Thyroid gland (tissue), 4 donors: ENCODE measurements around the gene TMF1. TPM values are rescaled to one million over a fixed set of nuclear protein-coding genes. Genes with fewer than 3 reads are reported as not detected.
A peak's percentile ranks its signal among the peaks of the same experiment; 100 is the strongest.

Source experiments
- DNase-seq, 2 donors: peaks; one replicate each; pipeline ENCODE4 v3.0.0-alpha.2; 2019
- H3K27ac ChIP-seq, 3 donors: fragments of 200-600 bp; sonication (generic); 1 replicate in 2 of 3; 2 replicates in 1 of 3; pipeline ENCODE4 v1.5.1; 2016 to 2019; ENCODE audit warnings: mild to moderate bottlenecking in 1 of 3, moderate library complexity in 1 of 3
- H3K27me3 ChIP-seq: fragments of 200-600 bp; sonication (generic); one replicate; pipeline ENCODE4 v1.5.1; 2019
- H3K36me3 ChIP-seq, 2 donors: fragments of 200-600 bp; sonication (generic); one replicate each; pipeline ENCODE4 v1.5.1; 2016 to 2019
- H3K4me1 ChIP-seq, 2 donors: fragments of 200-600 bp; sonication (generic); one replicate each; pipeline ENCODE4 v1.5.1; 2017 to 2019
- H3K4me3 ChIP-seq, 3 donors: fragments of 200-600 bp; sonication (generic); replicated peaks in 1 of 3; 1 replicate in 2 of 3; 2 replicates in 1 of 3; pipeline ENCODE4 v1.5.1; 2016; ENCODE audit warnings: mild to moderate bottlenecking in 1 of 3
- H3K9me3 ChIP-seq: fragments of 200-600 bp; sonication (generic); one replicate; pipeline ENCODE4 v1.5.1; 2017
- CTCF ChIP-seq, 6 experiments: fragments of 200-600 bp in 3 of 6; fragments of 450-650 bp in 3 of 6; sonication (generic) in 3 of 6; IDR thresholded peaks; one replicate each; pipeline ENCODE4 v1.5.1; 2016 to 2019; ENCODE audit warnings: antibody characterized with exemption in 6 of 6, mild to moderate bottlenecking in 2 of 6, inconsistent platforms in 1 of 6, moderate library complexity in 1 of 6
- POLR2A ChIP-seq, 2 donors: fragments of 450-650 bp; IDR thresholded peaks; one replicate each; pipeline ENCODE4 v1.6.1; 2017; ENCODE audit warnings: antibody characterized with exemption in 2 of 2, mild to moderate bottlenecking in 2 of 2, moderate library complexity in 1 of 2
- WGBS, 2 donors: methylation state at CpG; one replicate each; pipeline ENCODE4 v1.1.5; 2017; 5-methylcytosine and 5-hydroxymethylcytosine counted together
- intact Hi-C: fragments of 100-400 bp; cut with DNase I; formaldehyde crosslinking; loops from one replicate; pipeline ENCODE4 v1.15.1; 2023
- total RNA-seq, 4 donors: library from RNA; depleted of rRNA; stranded (reverse); fragments of >200 nt; gene quantifications; one replicate each; pipeline ENCODE4 v1.2.3, GENCODE V29; 2016

TMF1 gene
- total RNA-seq, 4 donors from 2014 or later, result 44.3 to 53.2 (median 50.3) TPM

- peaks cover 0 to 8% of the 10 kb centered on the region in 2 donors for H3K36me3 ChIP-seq
- no peaks in the 10 kb centered on the region for H3K27me3 ChIP-seq
- intact Hi-C loops, result no loop called here
- DNase-seq, result peak; percentile 90 to 91
- peak within 1 kb of the TSS; percentile 64 to 94 (median 80) for H3K4me3 ChIP-seq
- H3K27ac ChIP-seq, result peak within 1 kb of the TSS; percentile 95 to 99 (median 96)
- WGBS, 2 donors, result 0% methylated on average over 8 to 11 of the region's 96 CpGs
- H3K9me3 ChIP-seq, result no peaks in the 10 kb centered on the region
- peak in 1 of 2 donors; percentile 76 for TF ChIP-seq POLR2A (IDR thresholded peaks at IDR 0.05)
- peak in 5 of 6 experiments; percentile 8 to 64 (median 59) for TF ChIP-seq CTCF (IDR thresholded peaks at IDR 0.05)
- peaks cover 0 to 7% of the 10 kb centered on the region in 2 donors for H3K4me1 ChIP-seq
Observed at GRCh38 chr3:69013253-69014021, 38.7 kb downstream of the TMF1 start, which contains the start of gene EOGT. Gene EOGT (minus strand): TSS chr3:69013684. CDS start chr3:69009846, 3,838 bp downstream.

DNA sequence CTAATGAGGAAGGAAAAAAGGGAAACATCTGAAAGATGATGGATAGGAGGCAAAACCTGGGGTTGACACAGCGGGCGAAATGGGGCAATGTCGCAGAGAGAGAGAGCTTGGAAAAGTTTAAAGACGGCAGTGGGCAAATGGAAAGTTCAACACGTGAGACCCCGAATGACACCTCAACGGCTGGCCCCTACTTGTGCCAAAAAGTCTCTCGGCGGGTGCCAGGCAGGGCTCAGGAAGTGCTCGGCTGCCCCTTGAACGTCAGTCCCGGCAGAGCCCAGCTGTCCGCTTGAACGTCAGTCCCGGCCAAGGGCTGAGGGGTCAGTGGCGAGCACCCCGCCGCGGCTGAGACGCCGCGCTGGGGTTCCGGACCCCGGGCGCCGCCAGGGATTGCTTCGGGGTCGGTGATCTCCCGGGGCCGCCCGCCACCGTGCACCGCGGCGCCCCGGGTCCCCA, 39.3 kb downstream of the TMF1 start:
- H3K4me3 ChIP-seq, result peak overlapping the region; percentile 64 to 94 (median 80)
- peaks cover 0 to 7% of the 10 kb centered on the region in 2 donors for H3K4me1 ChIP-seq
- peak; percentile 56 to 61 for DNase-seq
- TF ChIP-seq CTCF (IDR thresholded peaks at IDR 0.05) (peak in 3 of 6 experiments; percentile 11 to 31 (median 25)), POLR2A (IDR thresholded peaks at IDR 0.05) (no peak)
- H3K27me3 ChIP-seq, result no peaks in the 10 kb centered on the region
- no peaks in the 10 kb centered on the region for H3K9me3 ChIP-seq
- intact Hi-C loops, result no loop called here
- peaks cover 0 to 8% of the 10 kb centered on the region in 2 donors for H3K36me3 ChIP-seq
- 8 to 11% methylated on average over 16 to 24 of the region's 36 CpGs for WGBS, 2 donors
- peak overlapping the region; percentile 95 to 99 (median 96) for H3K27ac ChIP-seq

DNA sequence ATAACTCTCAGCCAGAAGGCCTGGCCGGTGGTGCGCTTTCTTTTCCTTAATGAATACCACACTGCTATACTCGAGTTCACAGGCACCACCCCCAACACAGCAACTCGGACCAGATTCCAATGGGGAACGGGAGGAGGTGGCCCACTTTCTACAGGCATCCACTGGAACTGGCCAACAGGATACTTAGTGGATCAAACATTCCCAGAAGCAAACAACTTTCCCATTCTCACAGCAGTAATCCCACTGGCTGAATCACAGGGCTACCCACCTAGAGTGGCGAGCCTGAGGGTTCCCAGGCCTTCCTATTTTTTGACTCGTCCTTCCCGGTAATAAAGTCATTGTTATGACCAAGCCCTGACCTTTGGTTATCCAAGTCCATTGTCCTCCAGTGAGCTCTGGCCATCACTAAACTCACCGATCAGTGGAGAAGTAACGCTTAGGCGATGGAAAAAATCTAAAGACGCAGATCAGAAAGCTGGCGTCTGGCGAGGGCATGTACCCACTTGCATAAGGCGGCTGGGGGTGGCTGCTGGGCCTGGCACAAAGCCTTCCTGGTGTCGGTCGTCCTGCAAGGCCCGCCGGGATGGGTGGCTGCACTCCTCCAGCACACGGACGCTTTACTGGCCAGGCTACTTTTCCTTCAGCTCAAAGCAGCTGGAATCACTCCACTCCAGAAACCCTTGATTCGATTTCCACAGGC, 39.9 kb downstream of the TMF1 start:
- intact Hi-C loops, result no loop called here
- peaks cover 0 to 7% of the 10 kb centered on the region in 2 donors for H3K4me1 ChIP-seq
- no peaks in the 10 kb centered on the region for H3K9me3 ChIP-seq
- TF ChIP-seq POLR2A (IDR thresholded peaks at IDR 0.05) (no peak), CTCF (IDR thresholded peaks at IDR 0.05) (no peak)
- peaks cover 1 to 13% of the 10 kb centered on the region in 2 donors for H3K36me3 ChIP-seq
- 76% methylated on average over 22 of the region's 22 CpGs for WGBS, 2 donors
- peak overlapping the region; percentile 95 to 99 (median 96) for H3K27ac ChIP-seq
- peak; percentile 31 to 33 for DNase-seq
- no peaks in the 10 kb centered on the region for H3K27me3 ChIP-seq
- H3K4me3 ChIP-seq, result peak overlapping the region in 2 of 3 donors; percentile 64 to 94

DNA sequence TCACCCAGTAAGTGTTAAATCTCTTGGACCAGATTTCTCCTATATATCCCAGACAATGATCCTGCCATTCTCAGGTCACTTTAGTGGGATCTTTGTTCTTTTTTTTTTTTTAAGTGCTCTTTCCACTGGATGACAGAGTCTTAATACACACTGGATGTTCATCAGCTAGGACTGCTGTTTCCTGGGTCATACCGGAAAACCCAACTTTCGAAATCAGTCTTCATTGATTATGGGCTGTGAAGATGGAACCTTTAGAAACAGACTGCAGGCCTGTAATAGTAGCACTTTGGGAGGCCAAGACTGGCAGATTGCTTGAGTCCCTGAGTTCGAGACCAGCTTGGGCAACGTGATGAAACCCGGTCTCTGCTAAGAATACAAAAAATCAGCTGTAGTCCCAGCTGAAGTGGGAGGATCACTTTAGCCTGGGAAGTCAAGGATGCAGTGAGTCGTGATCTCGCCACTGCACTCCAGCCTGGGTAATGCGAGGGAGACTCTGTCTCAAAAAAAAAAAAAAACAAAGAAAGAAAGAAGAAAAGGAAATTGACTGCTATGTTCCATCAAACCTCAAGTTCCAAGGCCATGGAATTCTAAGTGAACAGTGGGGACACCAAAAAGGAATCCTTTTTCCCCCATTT, 40.9 kb downstream of the TMF1 start:
- Histone ChIP-seq H3K27me3 (no peaks in the 10 kb centered on the region), H3K36me3 (peaks cover 7 to 16% of the 10 kb centered on the region in 2 donors), H3K4me1 (peaks cover 0 to 7% of the 10 kb centered on the region in 2 donors), H3K9me3 (no peaks in the 10 kb centered on the region), H3K4me3 (no peak overlapping the region), H3K27ac (no peak overlapping the region)
- no peak for DNase-seq
- intact Hi-C loops, result no loop called here
- WGBS, 2 donors, result 95 to 96% methylated on average over 8 of the region's 8 CpGs
- no peak for TF ChIP-seq POLR2A (IDR thresholded peaks at IDR 0.05)
- no peak for TF ChIP-seq CTCF (IDR thresholded peaks at IDR 0.05)
